HepG2 (cell line): ENCODE data around the gene FBF1.

Experiments used
- ARID3A ChIP-seq: IDR thresholded peaks from 2 replicates; pipeline ENCODE4 v1.6.1; 2012; ENCODE audit warnings: low read depth, low read length, improper control_type of control experiment
- ATAD3A ChIP-seq: sonication (generic); formaldehyde crosslinking; IDR thresholded peaks from 2 replicates; pipeline ENCODE4 v1.4.0; 2020; ENCODE audit warnings: missing genetic modification reagents
- CEBPB ChIP-seq: IDR thresholded peaks from 2 replicates; pipeline ENCODE4 v1.6.1; 2011; ENCODE audit warnings: low read depth, low read length, improper control_type of control experiment, borderline replicate concordance
- CTCF ChIP-seq: sonication (generic); formaldehyde crosslinking; IDR thresholded peaks from 2 replicates; pipeline ENCODE4 v1.5.0; 2020; ENCODE audit warnings: mild to moderate bottlenecking, missing genetic modification reagents, moderate library complexity
- IRF2 ChIP-seq: IDR thresholded peaks from 2 replicates; pipeline ENCODE4 v1.6.1; 2018; ENCODE audit warnings: missing genetic modification reagents, missing compliant biosample characterization
- JUN ChIP-seq: sonication (generic); formaldehyde crosslinking; IDR thresholded peaks from 2 replicates; pipeline ENCODE4 v1.4.0; 2020; ENCODE audit warnings: mild to moderate bottlenecking, missing genetic modification reagents
- MTA3 ChIP-seq: sonication (generic); formaldehyde crosslinking; IDR thresholded peaks from 2 replicates; pipeline ENCODE4 v1.4.0; 2020; ENCODE audit warnings: missing genetic modification reagents
- MXI1 ChIP-seq: IDR thresholded peaks from 3 replicates; pipeline ENCODE4 v1.6.1; 2012; ENCODE audit warnings: low read depth, low read length, inconsistent platforms, borderline replicate concordance
- NONO ChIP-seq, 2 experiments: fragments of 450-650 bp in 1 of 2; sonication (generic) in 1 of 2; formaldehyde crosslinking in 1 of 2; IDR thresholded peaks in 1 of 2; conservative IDR thresholded peaks in 1 of 2; 2 replicates each; pipeline versions ENCODE4 v1.6.1 to v1.8.0; 2017 to 2022; ENCODE audit warnings: mild to moderate bottlenecking in 1 of 2, missing genetic modification reagents in 1 of 2, moderate library complexity in 1 of 2
- SSRP1 ChIP-seq: IDR thresholded peaks from 2 replicates; pipeline ENCODE4 v1.6.1; 2016; ENCODE audit warnings: control low read depth
- TP53 ChIP-seq: sonication (generic); formaldehyde crosslinking; conservative IDR thresholded peaks from 2 replicates; pipeline ENCODE4 v1.4.0; 2020; ENCODE audit warnings: missing genetic modification reagents
- ZNF124 ChIP-seq: sonication (generic); formaldehyde crosslinking; IDR thresholded peaks from 2 replicates; pipeline ENCODE4 v1.4.0; 2020; ENCODE audit warnings: missing genetic modification reagents
- ZNF318 ChIP-seq: sonication (generic); formaldehyde crosslinking; IDR thresholded peaks from 2 replicates; pipeline ENCODE4 v1.4.0; 2020; ENCODE audit warnings: mild to moderate bottlenecking, missing genetic modification reagents
- ZNF768 ChIP-seq: sonication (generic); formaldehyde crosslinking; IDR thresholded peaks from 2 replicates; pipeline ENCODE4 v1.4.0; 2020; ENCODE audit warnings: missing genetic modification reagents

- TF ChIP-seq IRF2 (CRISPR knock-in tag) = no peak
- TF ChIP-seq CTCF (CRISPR knock-in tag) = no peak
- TF ChIP-seq ZNF318 (CRISPR knock-in tag) = no peak
- no peak for TF ChIP-seq CEBPB
- TF ChIP-seq JUN (CRISPR knock-in tag) = no peak
- no peak for TF ChIP-seq TP53 (CRISPR knock-in tag)
- no peak for TF ChIP-seq ZNF768
- no peak for TF ChIP-seq SSRP1 (CRISPR knock-in tag)
- no peak for TF ChIP-seq ZNF124 (CRISPR knock-in tag)
- no peak for TF ChIP-seq MTA3 (CRISPR knock-in tag)
- TF ChIP-seq ATAD3A (CRISPR knock-in tag) = no peak
- TF ChIP-seq MXI1 = no peak
- no peak for TF ChIP-seq ARID3A
- no peak for TF ChIP-seq NONO (IDR thresholded peaks at IDR 0.05)
- TF ChIP-seq NONO (CRISPR knock-in tag; conservative IDR thresholded peaks at IDR 0.05) = no peak
These were observed 39.9 kb downstream of the FBF1 start for GRCh38 chr17:75900691-75901533.
